ENCODE results near the gene SERPINA5. TPM values are rescaled to one million over a fixed set of nuclear protein-coding genes. Genes with fewer than 3 reads are reported as not detected.

SERPINA5 gene
- total RNA-seq, 1 experiment from 2014 or later, result 0.35 TPM

DNA sequence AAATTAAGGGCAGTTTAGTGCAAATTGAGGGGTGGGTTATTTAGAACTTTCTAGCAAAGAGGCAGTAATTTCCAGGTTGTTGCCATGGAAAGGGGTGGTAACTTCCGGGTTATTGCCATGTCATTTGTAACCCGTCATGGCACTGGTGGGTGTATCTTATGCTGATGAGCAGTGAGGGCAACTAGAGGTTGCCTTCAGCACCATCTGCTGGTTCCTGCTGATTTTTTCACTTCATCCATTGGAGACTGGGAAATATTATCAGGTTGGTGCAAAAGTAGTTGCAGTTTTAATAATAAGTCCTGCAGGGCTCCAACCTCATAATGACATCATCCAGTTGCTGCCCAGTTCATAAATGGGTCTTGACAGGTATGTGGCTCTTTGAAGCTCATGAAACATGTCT, 44.4 kb upstream of the SERPINA5 start:
- H3K27ac Mint-ChIP-seq (ENCODE audit: low read depth, unreplicated experiment), result no peak overlapping the region
- no peaks in the 10 kb centered on the region for H3K27me3 Mint-ChIP-seq (ENCODE audit: insufficient read depth, unreplicated experiment)
- peaks cover 2% of the 10 kb centered on the region for H3K4me1 Mint-ChIP-seq (ENCODE audit: insufficient read depth, unreplicated experiment)
- H3K36me3 Mint-ChIP-seq (ENCODE audit: insufficient read depth, unreplicated experiment), result no peaks in the 10 kb centered on the region
- TF ChIP-seq, protein P1, sequence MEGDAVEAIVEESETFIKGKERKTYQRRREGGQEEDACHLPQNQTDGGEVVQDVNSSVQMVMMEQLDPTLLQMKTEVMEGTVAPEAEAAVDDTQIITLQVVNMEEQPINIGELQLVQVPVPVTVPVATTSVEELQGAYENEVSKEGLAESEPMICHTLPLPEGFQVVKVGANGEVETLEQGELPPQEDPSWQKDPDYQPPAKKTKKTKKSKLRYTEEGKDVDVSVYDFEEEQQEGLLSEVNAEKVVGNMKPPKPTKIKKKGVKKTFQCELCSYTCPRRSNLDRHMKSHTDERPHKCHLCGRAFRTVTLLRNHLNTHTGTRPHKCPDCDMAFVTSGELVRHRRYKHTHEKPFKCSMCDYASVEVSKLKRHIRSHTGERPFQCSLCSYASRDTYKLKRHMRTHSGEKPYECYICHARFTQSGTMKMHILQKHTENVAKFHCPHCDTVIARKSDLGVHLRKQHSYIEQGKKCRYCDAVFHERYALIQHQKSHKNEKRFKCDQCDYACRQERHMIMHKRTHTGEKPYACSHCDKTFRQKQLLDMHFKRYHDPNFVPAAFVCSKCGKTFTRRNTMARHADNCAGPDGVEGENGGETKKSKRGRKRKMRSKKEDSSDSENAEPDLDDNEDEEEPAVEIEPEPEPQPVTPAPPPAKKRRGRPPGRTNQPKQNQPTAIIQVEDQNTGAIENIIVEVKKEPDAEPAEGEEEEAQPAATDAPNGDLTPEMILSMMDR (IDR thresholded peaks at IDR 0.05; ENCODE audit: unreplicated experiment), result no peak
- DNase-seq (ENCODE audit: unreplicated experiment), result peak; percentile 58
- POLR2A ChIA-PET, result no interaction called here
- no peak overlapping the region for H3K4me3 Mint-ChIP-seq (ENCODE audit: unreplicated experiment)
- BruUV-seq (replicated peaks), result no TSS peak
- intact Hi-C loops (cut with micrococcal nuclease), result loop anchor here (5.0 kb wide), 1 partner anchor 105 kb away; no protein-coding TSS in a partner anchor
- CTCF ChIA-PET, result interaction anchor here (0.7 to 5.2 kb wide), 2 partner anchors 13 to 1004 kb away, joined by 5 to 37 read pairs; no protein-coding TSS in a partner anchor
- H3K9me3 Mint-ChIP-seq (ENCODE audit: unreplicated experiment), result no peaks in the 10 kb centered on the region

DNA sequence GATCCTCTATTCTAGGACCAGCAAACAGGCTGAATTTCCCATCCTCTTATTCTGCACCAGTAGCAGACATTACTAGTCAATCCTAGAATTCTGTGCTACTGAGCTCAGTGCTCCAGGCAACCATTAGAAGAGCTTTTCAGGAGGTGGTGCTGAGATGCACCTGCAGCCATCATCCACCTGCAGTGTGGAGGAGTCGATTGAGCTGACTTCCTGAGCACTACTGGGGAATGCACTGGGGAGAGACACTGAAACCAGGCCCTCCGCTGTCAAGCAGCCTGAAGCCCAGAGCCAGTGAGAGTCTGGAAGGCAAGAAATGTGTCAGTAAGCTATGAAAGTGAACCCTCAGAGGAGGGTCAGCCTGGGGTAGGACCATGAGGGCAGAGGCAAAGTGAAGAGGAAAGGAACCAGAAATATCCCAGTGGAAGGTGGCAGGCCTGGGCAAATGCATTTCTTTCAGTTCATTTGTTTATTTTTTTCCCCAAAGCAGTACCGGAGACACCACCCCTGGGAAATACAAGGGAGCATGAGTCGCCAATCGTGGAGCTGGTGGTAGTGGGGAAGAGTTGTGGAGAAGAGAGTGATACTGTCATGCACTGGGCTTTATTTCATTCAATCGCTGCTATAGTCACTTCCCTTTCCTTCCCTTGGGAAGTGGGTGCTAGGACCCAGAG, 43.0 kb upstream of the SERPINA5 start:
- intact Hi-C loops (cut with micrococcal nuclease), result loop anchor here (5.0 kb wide), 1 partner anchor 106 kb away; no protein-coding TSS in a partner anchor
- no peak overlapping the region for H3K4me3 Mint-ChIP-seq (ENCODE audit: unreplicated experiment)
- BruUV-seq (replicated peaks), result no TSS peak
- H3K36me3 Mint-ChIP-seq (ENCODE audit: insufficient read depth, unreplicated experiment), result no peaks in the 10 kb centered on the region
- POLR2A ChIA-PET, result interaction anchor here (0.6 kb wide), 1 partner anchor 920 kb away, joined by 3 read pairs; no protein-coding TSS in a partner anchor
- TF ChIP-seq, protein P1 (IDR thresholded peaks at IDR 0.05; ENCODE audit: unreplicated experiment), result no peak
- H3K9me3 Mint-ChIP-seq (ENCODE audit: unreplicated experiment), result no peaks in the 10 kb centered on the region
- H3K27ac Mint-ChIP-seq (ENCODE audit: low read depth, unreplicated experiment), result no peak overlapping the region
- DNase-seq (ENCODE audit: unreplicated experiment), result no peak
- H3K4me1 Mint-ChIP-seq (ENCODE audit: insufficient read depth, unreplicated experiment), result peaks cover 9% of the 10 kb centered on the region
- H3K27me3 Mint-ChIP-seq (ENCODE audit: insufficient read depth, unreplicated experiment), result no peaks in the 10 kb centered on the region
- CTCF ChIA-PET, result interaction anchor here (5.2 kb wide), 1 partner anchor 11 kb away, joined by 37 read pairs; no protein-coding TSS in a partner anchor

DNA sequence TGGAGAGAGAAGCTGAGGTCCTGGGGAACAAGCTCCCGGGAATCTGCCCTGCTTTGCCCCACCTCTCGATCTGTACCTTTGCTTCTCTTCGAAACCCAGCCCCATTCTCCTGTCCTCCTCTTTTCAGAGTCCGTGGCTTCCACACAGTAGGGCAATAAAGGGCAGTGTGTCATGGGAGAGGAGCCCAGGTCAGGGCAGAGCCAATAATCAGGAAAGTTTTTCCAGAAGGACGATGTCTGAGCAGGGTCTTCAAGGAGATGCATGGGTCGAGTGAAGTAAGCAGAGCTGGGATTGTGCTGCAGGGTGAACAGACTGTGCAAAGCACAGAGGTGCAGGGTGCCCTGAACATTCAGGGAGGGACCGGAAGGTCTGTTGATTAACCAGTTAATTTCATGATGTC, 42.0 kb upstream of the SERPINA5 start:
- ChIA-PET CTCF (interaction anchor here (5.2 kb wide), 1 partner anchor 10 kb away, joined by 37 read pairs; no protein-coding TSS in a partner anchor), POLR2A (interaction anchor here (0.7 kb wide), 1 partner anchor 1349 kb away, joined by 3 read pairs; no protein-coding TSS in a partner anchor)
- peaks cover 9% of the 10 kb centered on the region for H3K4me1 Mint-ChIP-seq (ENCODE audit: insufficient read depth, unreplicated experiment)
- intact Hi-C loops (cut with micrococcal nuclease), result loop anchor here (5.0 kb wide), 1 partner anchor 107 kb away; no protein-coding TSS in a partner anchor
- H3K4me3 Mint-ChIP-seq (ENCODE audit: unreplicated experiment), result no peak overlapping the region
- no peak for DNase-seq (ENCODE audit: unreplicated experiment)
- no peaks in the 10 kb centered on the region for H3K27me3 Mint-ChIP-seq (ENCODE audit: insufficient read depth, unreplicated experiment)
- no peaks in the 10 kb centered on the region for H3K36me3 Mint-ChIP-seq (ENCODE audit: insufficient read depth, unreplicated experiment)
- TF ChIP-seq, protein P1 (IDR thresholded peaks at IDR 0.05; ENCODE audit: unreplicated experiment), result no peak
- BruUV-seq (replicated peaks), result no TSS peak
- H3K27ac Mint-ChIP-seq (ENCODE audit: low read depth, unreplicated experiment), result no peak overlapping the region
- H3K9me3 Mint-ChIP-seq (ENCODE audit: unreplicated experiment), result no peaks in the 10 kb centered on the region

DNA sequence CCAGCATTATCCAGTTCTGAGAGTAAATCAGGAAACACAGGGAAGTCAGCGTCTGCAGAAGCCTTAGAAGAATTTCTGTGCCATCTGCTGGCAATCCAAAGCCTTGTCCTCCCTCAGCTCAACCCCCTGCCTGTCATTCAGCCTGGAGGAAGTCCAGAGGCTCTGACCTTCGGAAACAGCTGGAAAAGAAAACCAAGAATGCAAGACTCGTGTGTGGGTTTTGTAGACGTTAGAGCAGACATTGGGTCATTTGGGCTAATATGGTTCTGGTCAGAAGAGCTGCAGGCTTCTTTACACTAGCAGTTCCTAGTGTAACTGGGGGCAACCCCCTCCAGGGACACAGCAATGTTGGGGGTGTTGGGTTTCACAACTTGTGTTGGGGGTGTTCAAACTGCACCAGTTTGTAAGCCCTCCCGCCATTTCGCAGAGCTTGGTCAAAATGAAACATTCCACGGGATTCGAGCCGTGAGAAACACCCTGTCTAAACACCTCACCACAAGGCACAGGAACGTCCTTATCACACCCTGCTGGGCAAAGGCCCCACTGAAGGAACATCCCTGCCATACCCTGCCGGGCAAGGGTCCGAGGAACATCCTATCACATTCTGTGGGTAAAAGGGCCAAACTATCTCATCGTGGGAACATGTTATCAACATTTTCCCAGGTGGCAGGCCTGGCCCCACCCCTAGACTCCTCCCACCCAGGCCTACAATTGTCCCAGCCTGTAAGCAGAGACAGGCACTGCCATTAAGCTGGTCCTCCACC, 41.0 kb upstream of the SERPINA5 start:
- Mint-ChIP-seq H3K4me3 (ENCODE audit: unreplicated experiment) (no peak overlapping the region), H3K4me1 (ENCODE audit: insufficient read depth, unreplicated experiment) (peaks cover 9% of the 10 kb centered on the region), H3K9me3 (ENCODE audit: unreplicated experiment) (no peaks in the 10 kb centered on the region), H3K27ac (ENCODE audit: low read depth, unreplicated experiment) (no peak overlapping the region), H3K27me3 (ENCODE audit: insufficient read depth, unreplicated experiment) (no peaks in the 10 kb centered on the region), H3K36me3 (ENCODE audit: insufficient read depth, unreplicated experiment) (no peaks in the 10 kb centered on the region)
- DNase-seq (ENCODE audit: unreplicated experiment), result no peak
- POLR2A ChIA-PET, result no interaction called here
- CTCF ChIA-PET, result interaction anchor here (0.6 to 5.2 kb wide), 4 partner anchors 9 to 58 kb away, joined by 3 to 37 read pairs (median 4); no protein-coding TSS in a partner anchor
- no TSS peak for BruUV-seq (replicated peaks)
- TF ChIP-seq, protein P1 (IDR thresholded peaks at IDR 0.05; ENCODE audit: unreplicated experiment), result no peak
- intact Hi-C loops (cut with micrococcal nuclease), result no loop called here
